Endothelial cell of umbilical vein (primary cell): ENCODE measurements around the gene TM7SF2. TPM values are rescaled to one million over a fixed set of nuclear protein-coding genes. Genes with fewer than 3 reads are reported as not detected.

Source experiments
- BruUV-seq: library from RNA; stranded (reverse); fragments of 400-500 nt; replicated peaks from 2 replicates; lab custom pipeline; 2021; lab: Mats Ljungman, UMichigan
- CTCF ChIA-PET: fragments of 300-600, 350-600 bp; sonication (Branson Sonifier 250); formaldehyde crosslinking; loops from one replicate; lab custom pipeline; 2021; ENCODE audit warnings: antibody characterized with exemption, inconsistent platforms; lab: Charles Lee
- POLR2A ChIA-PET: fragments of 300-600, 350-600 bp; sonication (Branson Sonifier 250); formaldehyde crosslinking; loops from one replicate; lab custom pipeline; 2021; ENCODE audit warnings: antibody characterized with exemption, inconsistent platforms; lab: Charles Lee
- DNase-seq: peaks from one replicate; pipeline ENCODE4 v3.0.0-alpha.2; 2011; ENCODE audit warnings: low read depth, low spot score
- FAIRE-seq: peaks from 2 replicates; lab custom pipeline; 2011; peaks lifted over from hg19 to GRCh38; lab: Jason Lieb, UNC
- H2AFZ ChIP-seq: 2 replicates; pipeline ENCODE4 v1.6.0; 2012; ENCODE audit warnings: low read depth, low read length, control low read depth, inconsistent platforms
- H3K27ac ChIP-seq: 2 replicates; pipeline ENCODE4 v1.5.1; 2011; ENCODE audit warnings: low read depth, mild to moderate bottlenecking, control low read depth, low read length, moderate library complexity; ENCODE audit not compliant: insufficient read depth
- H3K27me3 ChIP-seq, 2 experiments: 2 replicates each; pipeline versions ENCODE4 v1.6.0 to v1.6.1; 2011; ENCODE audit warnings: low read length in 2 of 2, mixed read lengths in 1 of 2; ENCODE audit not compliant: control insufficient read depth in 2 of 2, insufficient read depth in 2 of 2
- H3K36me3 ChIP-seq, 2 experiments: 2 replicates in 1 of 2; 3 replicates in 1 of 2; pipeline ENCODE4 v1.5.1; 2011; ENCODE audit warnings: low read length in 2 of 2, mild to moderate bottlenecking in 1 of 2, moderate library complexity in 1 of 2; ENCODE audit not compliant: control insufficient read depth in 2 of 2, insufficient read depth in 2 of 2; ENCODE audit errors: extremely low read depth in 1 of 2
- H3K4me1 ChIP-seq: 3 replicates; pipeline ENCODE4 v1.5.1; 2011; ENCODE audit warnings: mild to moderate bottlenecking, low read length; ENCODE audit not compliant: control insufficient read depth, insufficient read depth; ENCODE audit errors: extremely low read depth
- H3K4me2 ChIP-seq: 2 replicates; pipeline ENCODE4 v1.6.1; 2011; ENCODE audit warnings: low read length, control low read depth, mixed read lengths; ENCODE audit not compliant: insufficient read depth
- H3K4me3 ChIP-seq, 3 experiments: fragments of 200-600 bp in 1 of 3; sonication (generic), shearing (Covaris generic) in 1 of 3; replicated peaks in 1 of 3; 2 replicates each; pipeline ENCODE4 v1.5.1; 2011 to 2016; ENCODE audit warnings: control low read depth in 3 of 3, low read length in 3 of 3, mild to moderate bottlenecking in 2 of 3, inconsistent platforms in 1 of 3, low read depth in 1 of 3, moderate library complexity in 1 of 3; ENCODE audit not compliant: insufficient read depth in 1 of 3
- H3K79me2 ChIP-seq: 2 replicates; pipeline ENCODE4 v1.6.0; 2012; ENCODE audit warnings: low read length, inconsistent platforms; ENCODE audit not compliant: control insufficient read depth, insufficient read depth
- H3K9ac ChIP-seq: replicated peaks from 2 replicates; pipeline ENCODE3; 2011; ENCODE audit warnings: low read length, control low read depth; ENCODE audit not compliant: insufficient read depth; ENCODE audit errors: extremely low read depth
- H3K9me1 ChIP-seq: replicated peaks from 3 replicates; pipeline ENCODE4 v1.6.0; 2011; ENCODE audit warnings: mild to moderate bottlenecking, low read length; ENCODE audit not compliant: control insufficient read depth, insufficient read depth; ENCODE audit errors: extremely low read depth
- H3K9me3 ChIP-seq: replicated peaks from 2 replicates; pipeline ENCODE4 v1.5.1; 2012; ENCODE audit warnings: low read length, inconsistent platforms; ENCODE audit not compliant: control insufficient read depth, insufficient read depth
- H4K20me1 ChIP-seq: replicated peaks from 2 replicates; pipeline ENCODE3; 2011; ENCODE audit warnings: mild to moderate bottlenecking, low read length; ENCODE audit not compliant: control insufficient read depth, insufficient read depth; ENCODE audit errors: extremely low read depth
- EZH2 ChIP-seq: IDR thresholded peaks from 2 replicates; pipeline ENCODE4 v1.6.1; 2012; ENCODE audit warnings: borderline replicate concordance, low read depth, mild to moderate bottlenecking, moderate library complexity, low read length, inconsistent platforms; ENCODE audit not compliant: severe bottlenecking
- JUN ChIP-seq: IDR thresholded peaks from 2 replicates; pipeline ENCODE4 v1.6.1; 2011; ENCODE audit warnings: borderline replicate concordance, low read depth; ENCODE audit not compliant: insufficient read length, insufficient read depth
- MYC ChIP-seq: IDR thresholded peaks from one replicate; pipeline ENCODE4 v1.6.1; 2011; ENCODE audit warnings: mild to moderate bottlenecking, low read depth, low read length
- POLR2A ChIP-seq: IDR thresholded peaks from 2 replicates; pipeline ENCODE4 v1.6.1; 2012; ENCODE audit warnings: low read depth, mild to moderate bottlenecking, control low read depth, low read length
- POLR2AphosphoS5 ChIP-seq: IDR thresholded peaks from 2 replicates; pipeline ENCODE4 v1.6.1; 2012; ENCODE audit warnings: low read depth, mild to moderate bottlenecking, control low read depth, low read length, moderate library complexity; ENCODE audit not compliant: insufficient read depth
- dilution Hi-C: fragments of 300-500 bp; cut with MboI; formaldehyde crosslinking; loops from one replicate; pipeline ENCODE4 v1.15.0; 2019; ENCODE audit warnings: low sequenced_read_pairs; ENCODE audit not compliant: extremely low pct_ligation_motif_present
- intact Hi-C: fragments of 100-400 bp; cut with micrococcal nuclease; formaldehyde crosslinking; loops from one replicate; pipeline ENCODE4 v1.10.0; 2022
- polyA plus RNA-seq, 4 experiments: library from polyadenylated mRNA; depleted of rRNA in 3 of 4; stranded (reverse) in 3 of 4; unstranded in 1 of 4; fragments of >200 nt; gene quantifications; 2 replicates each; pipeline versions ENCODE4 v1.2.1 to v1.2.3, GENCODE V29; 2011 to 2012; ENCODE audit warnings: missing spikeins in 1 of 4
- total RNA-seq: library from RNA; stranded (reverse); gene quantifications from 2 replicates; pipeline ENCODE4 v1.2.3, GENCODE V29; 2021
- TF ChIP-seq, protein P1 (sequence below): IDR thresholded peaks from 2 replicates; pipeline ENCODE4 v1.6.1; 2011; ENCODE audit not compliant: insufficient read depth, insufficient read length
- TF ChIP-seq, protein P2 (sequence below), 2 donors: IDR thresholded peaks; 1 replicate in 1 of 2; 2 replicates in 1 of 2; pipeline ENCODE4 v1.5.1; 2011; ENCODE audit warnings: low read length in 2 of 2, mild to moderate bottlenecking in 2 of 2, moderate library complexity in 2 of 2, control low read depth in 1 of 2, inconsistent platforms in 1 of 2, low read depth in 1 of 2; ENCODE audit not compliant: insufficient read depth in 1 of 2; ENCODE audit errors: extremely low read depth in 1 of 2

Gene TM7SF2
- total and polyA plus RNA-seq, 2 donors (not counting 3 experiments of a cell fraction or from before 2014, with no cell fraction given): 11.6 to 47.1 TPM

DNA sequence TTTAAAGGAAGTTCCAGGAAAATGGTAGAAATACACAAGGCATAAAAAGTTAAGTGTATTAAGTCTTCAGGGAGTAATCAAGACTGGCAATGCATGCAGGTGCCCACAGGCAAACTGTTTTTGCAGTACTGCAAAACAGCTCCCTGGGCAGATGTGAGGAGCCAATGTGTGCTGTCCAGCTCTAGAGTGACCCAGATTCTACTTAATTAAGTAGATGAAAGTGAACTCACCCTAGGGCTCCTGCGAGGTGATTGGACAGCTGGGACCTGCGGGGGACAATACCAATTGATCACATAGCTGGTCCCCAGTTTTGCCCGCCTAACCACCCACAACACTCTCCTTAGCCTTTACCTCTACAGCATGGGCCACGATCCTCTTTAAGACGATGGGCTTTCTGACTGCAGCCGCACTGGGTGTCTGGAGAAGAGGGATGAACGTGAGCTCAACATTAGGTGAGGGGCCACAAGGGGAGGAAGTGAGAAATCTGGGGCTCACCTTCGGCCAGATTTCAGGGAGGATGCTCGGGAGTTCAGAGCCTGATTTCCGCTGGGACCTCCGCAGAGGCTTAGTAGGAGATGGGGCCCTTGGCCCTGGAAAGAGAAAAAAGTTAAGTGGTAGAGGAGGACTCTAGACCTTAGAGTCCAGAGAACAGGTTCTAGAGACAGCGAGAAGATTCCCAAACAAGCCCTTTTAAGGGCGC, 28.4 kb upstream of the TM7SF2 start:
- Histone ChIP-seq H3K4me2 (peak overlapping the region; percentile 72), H4K20me1 (no peaks in the 10 kb centered on the region), H3K4me1 (peaks cover 17% of the 10 kb centered on the region), H3K36me3 (peaks cover 8 to 15% of the 10 kb centered on the region in 2 experiments), H2AFZ (peak overlapping the region; percentile 62), H3K27ac (peak overlapping the region; percentile 61), H3K9me3 (no peaks in the 10 kb centered on the region), H3K4me3 (peak overlapping the region; percentile 58 to 92 (median 81)), H3K9ac (peak overlapping the region; percentile 96), H3K79me2 (peaks cover 37% of the 10 kb centered on the region), H3K27me3 (no peaks in the 10 kb centered on the region), H3K9me1 (no peaks in the 10 kb centered on the region)
- DNase-seq (no peak), FAIRE-seq (no peak)
- BruUV-seq: TSS peak; percentile 59
- dilution Hi-C loops: no loop called here
- TF ChIP-seq EZH2: no peak
- TF ChIP-seq MYC: no peak
- TF ChIP-seq POLR2A: no peak
- TF ChIP-seq, protein P1, sequence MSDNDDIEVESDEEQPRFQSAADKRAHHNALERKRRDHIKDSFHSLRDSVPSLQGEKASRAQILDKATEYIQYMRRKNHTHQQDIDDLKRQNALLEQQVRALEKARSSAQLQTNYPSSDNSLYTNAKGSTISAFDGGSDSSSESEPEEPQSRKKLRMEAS: no peak
- no peak for TF ChIP-seq JUN
- intact Hi-C loops: no loop called here
- ChIA-PET POLR2A (no interaction called here), CTCF (interaction anchor here (1.3 kb wide), 1 partner anchor 14 kb away, joined by 4 read pairs; no protein-coding TSS in a partner anchor)

DNA sequence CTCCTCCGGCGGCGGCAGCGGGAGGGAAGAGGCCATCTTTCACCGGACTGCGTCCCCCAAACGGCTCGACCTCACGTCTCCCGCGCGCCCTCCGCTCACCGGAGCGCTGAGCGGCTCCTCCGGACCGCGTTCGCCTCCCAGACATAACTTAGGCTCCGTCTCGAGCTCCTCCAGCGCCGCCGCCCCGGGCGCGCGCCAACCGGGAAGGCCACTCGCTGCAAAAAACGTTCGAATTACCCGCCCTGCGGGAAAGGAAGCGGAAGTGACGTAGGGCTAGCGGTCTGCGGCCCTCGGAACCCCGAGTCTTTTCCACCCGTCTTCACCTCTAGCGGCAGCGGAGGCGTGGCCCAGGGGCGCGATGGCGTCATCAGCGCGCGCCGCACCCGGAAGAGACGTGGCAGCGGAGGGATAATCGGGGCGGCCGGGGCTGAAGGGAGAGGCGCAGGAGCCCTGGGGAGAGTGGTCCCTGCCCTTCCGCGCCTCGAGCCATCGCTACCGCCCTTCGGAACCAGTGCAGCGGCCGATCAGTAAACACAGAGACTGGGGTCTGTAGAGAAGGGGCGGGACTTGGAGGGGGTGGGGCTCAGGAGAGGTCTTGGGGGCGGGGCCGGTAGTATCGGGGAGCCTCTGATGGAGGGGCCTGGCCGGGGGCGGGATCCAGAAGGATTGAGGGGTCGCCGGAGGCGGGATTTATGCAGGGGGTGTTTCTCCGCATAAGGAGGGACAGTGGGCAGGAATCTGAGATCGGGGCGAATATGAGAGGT, 27.7 kb upstream of the TM7SF2 start, which contains the start of the genes CDCA5 and ZFPL1:
Gene CDCA5 (minus strand): TSS at position 207 of the 764 bp plus-strand sequence. CDS start 62 bp downstream, at position 145.
Gene ZFPL1 (plus strand): TSS at position 389 of the 764 bp plus-strand sequence. CDS start 477 bp downstream, outside the sequence.
- FAIRE-seq (peak; percentile 97), DNase-seq (peak; percentile 96)
- CTCF ChIA-PET: no interaction called here
- peak within 1 kb of the TSS; percentile 61 for H3K27ac ChIP-seq
- no peaks in the 10 kb centered on the region for H3K9me1 ChIP-seq
- H3K36me3 ChIP-seq: peaks cover 8 to 22% of the 10 kb centered on the region in 2 experiments
- peaks cover 17% of the 10 kb centered on the region for H3K4me1 ChIP-seq
- peak within 1 kb of the TSS; percentile 58 to 92 (median 83) for H3K4me3 ChIP-seq
- POLR2A ChIA-PET: no interaction called here
- peak within 1 kb of the TSS; percentile 96 for H3K9ac ChIP-seq
- dilution Hi-C loops (no loop called here), intact Hi-C loops (loop anchor here (1.0 to 2.0 kb wide), 3 partner anchors 12 to 33 kb away; partner anchors contain the start of genes TM7SF2, VPS51 and ZNHIT2)
- H3K4me2 ChIP-seq: peak within 1 kb of the TSS; percentile 84
- H4K20me1 ChIP-seq: no peaks in the 10 kb centered on the region
- H3K9me3 ChIP-seq: no peaks in the 10 kb centered on the region
- no peaks in the 10 kb centered on the region for H3K27me3 ChIP-seq
- peak within 1 kb of the TSS; percentile 62 for H2AFZ ChIP-seq
- H3K79me2 ChIP-seq: peaks cover 34% of the 10 kb centered on the region
- peak; percentile 89 for TF ChIP-seq POLR2AphosphoS5
- TF ChIP-seq, protein P2, sequence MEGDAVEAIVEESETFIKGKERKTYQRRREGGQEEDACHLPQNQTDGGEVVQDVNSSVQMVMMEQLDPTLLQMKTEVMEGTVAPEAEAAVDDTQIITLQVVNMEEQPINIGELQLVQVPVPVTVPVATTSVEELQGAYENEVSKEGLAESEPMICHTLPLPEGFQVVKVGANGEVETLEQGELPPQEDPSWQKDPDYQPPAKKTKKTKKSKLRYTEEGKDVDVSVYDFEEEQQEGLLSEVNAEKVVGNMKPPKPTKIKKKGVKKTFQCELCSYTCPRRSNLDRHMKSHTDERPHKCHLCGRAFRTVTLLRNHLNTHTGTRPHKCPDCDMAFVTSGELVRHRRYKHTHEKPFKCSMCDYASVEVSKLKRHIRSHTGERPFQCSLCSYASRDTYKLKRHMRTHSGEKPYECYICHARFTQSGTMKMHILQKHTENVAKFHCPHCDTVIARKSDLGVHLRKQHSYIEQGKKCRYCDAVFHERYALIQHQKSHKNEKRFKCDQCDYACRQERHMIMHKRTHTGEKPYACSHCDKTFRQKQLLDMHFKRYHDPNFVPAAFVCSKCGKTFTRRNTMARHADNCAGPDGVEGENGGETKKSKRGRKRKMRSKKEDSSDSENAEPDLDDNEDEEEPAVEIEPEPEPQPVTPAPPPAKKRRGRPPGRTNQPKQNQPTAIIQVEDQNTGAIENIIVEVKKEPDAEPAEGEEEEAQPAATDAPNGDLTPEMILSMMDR (IDR thresholded peaks at IDR 0.05; ENCODE audit: extremely low read depth in 1 of 2, insufficient read depth in 1 of 2, low read depth in 1 of 2, low read length in 2 of 2): no peak
- TF ChIP-seq MYC: no peak
- peak; percentile 19 for TF ChIP-seq JUN
- TF ChIP-seq, protein P1: peak; percentile 45
- BruUV-seq: no TSS peak
